Cardiac muscle cell (in vitro differentiated cells and primary cell): ENCODE results near the gene SLC38A9. TPM values are rescaled to one million over a fixed set of nuclear protein-coding genes. Genes with fewer than 3 reads are reported as not detected.

Source experiments
- DNase-seq, 2 donors: peaks; one replicate each; pipeline versions ENCODE4 v3.0.0 to v3.0.0-alpha.2; 2010 to 2017; ENCODE audit warnings: low read depth in 1 of 2, low spot score in 1 of 2
- H3K27ac ChIP-seq: fragments of 200-600 bp; sonication (generic); 2 replicates; pipeline ENCODE4 v1.5.1; 2016
- H3K27me3 ChIP-seq: fragments of 200-600 bp; sonication (generic); 2 replicates; pipeline ENCODE4 v1.6.0; 2016; ENCODE audit warnings: control low read depth
- H3K36me3 ChIP-seq: fragments of 200-600 bp; sonication (generic); 2 replicates; pipeline ENCODE4 v1.5.1; 2016; ENCODE audit warnings: control low read depth
- H3K4me1 ChIP-seq: fragments of 200-600 bp; sonication (generic); 2 replicates; pipeline ENCODE4 v1.8.1; 2017; ENCODE audit warnings: low read depth, mild to moderate bottlenecking, mixed run types
- H3K4me3 ChIP-seq: fragments of 200-600 bp; sonication (generic); 2 replicates; pipeline ENCODE4 v1.5.1; 2016; ENCODE audit warnings: mild to moderate bottlenecking
- H3K9me3 ChIP-seq: fragments of 200-600 bp; sonication (generic); 2 replicates; pipeline ENCODE4 v1.5.1; 2017; ENCODE audit warnings: low read depth, mild to moderate bottlenecking, control low read depth
- CTCF ChIP-seq: IDR thresholded peaks from 2 replicates; pipeline ENCODE4 v1.5.1; 2012; ENCODE audit warnings: low read depth, mild to moderate bottlenecking, low read length
- polyA plus RNA-seq: library from polyadenylated mRNA; unstranded; fragments of >200 nt; fragmentation: Nextera tagmentation; extraction: Ambion mirVana; gene quantifications from 2 replicates; pipeline ENCODE4 v1.2.1, GENCODE V29; 2016
- total RNA-seq: library from RNA; depleted of rRNA; stranded (reverse); fragments of >200 nt; gene quantifications from 2 replicates; pipeline ENCODE4 v1.2.3, GENCODE V29; 2016

The SLC38A9 gene
- total and polyA plus RNA-seq, 2 experiments from 2014 or later: 14.4 to 15.1 TPM

GRCh38 chr5:55601628-55602027 is 110.5 kb downstream of the SLC38A9 start:
- H3K36me3 ChIP-seq: no peaks in the 10 kb centered on the region
- no peak for TF ChIP-seq CTCF
- H3K27ac ChIP-seq: peak overlapping the region; percentile 34
- no peak for DNase-seq
- no peaks in the 10 kb centered on the region for H3K27me3 ChIP-seq
- no peak overlapping the region for H3K4me3 ChIP-seq
- peaks cover 29% of the 10 kb centered on the region for H3K4me1 ChIP-seq
- no peaks in the 10 kb centered on the region for H3K9me3 ChIP-seq

GRCh38 chr5:55601204-55601618 is 110.9 kb downstream of the SLC38A9 start:
- TF ChIP-seq CTCF: no peak
- H3K27ac ChIP-seq: peak overlapping the region; percentile 34
- H3K4me1 ChIP-seq: peaks cover 29% of the 10 kb centered on the region
- no peak overlapping the region for H3K4me3 ChIP-seq
- no peaks in the 10 kb centered on the region for H3K36me3 ChIP-seq
- no peaks in the 10 kb centered on the region for H3K27me3 ChIP-seq
- DNase-seq: peak; percentile 32 to 79
- no peaks in the 10 kb centered on the region for H3K9me3 ChIP-seq

GRCh38 chr5:55600497-55601203 is 111.5 kb downstream of the SLC38A9 start:
- TF ChIP-seq CTCF: no peak
- DNase-seq: peak; percentile 32 to 70
- no peaks in the 10 kb centered on the region for H3K36me3 ChIP-seq
- H3K4me3 ChIP-seq: no peak overlapping the region
- no peaks in the 10 kb centered on the region for H3K9me3 ChIP-seq
- peak overlapping the region; percentile 34 for H3K27ac ChIP-seq
- no peaks in the 10 kb centered on the region for H3K27me3 ChIP-seq
- H3K4me1 ChIP-seq: peaks cover 29% of the 10 kb centered on the region

- TF ChIP-seq CTCF: no peak
- Histone ChIP-seq H3K27me3 (no peaks in the 10 kb centered on the region), H3K27ac (peak overlapping the region; percentile 34), H3K36me3 (no peaks in the 10 kb centered on the region), H3K4me1 (peaks cover 29% of the 10 kb centered on the region), H3K4me3 (no peak overlapping the region), H3K9me3 (no peaks in the 10 kb centered on the region)
- DNase-seq: no peak
Observed at GRCh38 chr5:55600086-55600485, 112.0 kb downstream of the SLC38A9 start.

GRCh38 chr5:55599148-55600050 is 112.7 kb downstream of the SLC38A9 start:
- H3K27me3 ChIP-seq: no peaks in the 10 kb centered on the region
- H3K9me3 ChIP-seq: no peaks in the 10 kb centered on the region
- DNase-seq: no peak
- no peak overlapping the region for H3K27ac ChIP-seq
- no peak overlapping the region for H3K4me3 ChIP-seq
- no peak for TF ChIP-seq CTCF
- peaks cover 25% of the 10 kb centered on the region for H3K4me1 ChIP-seq
- H3K36me3 ChIP-seq: no peaks in the 10 kb centered on the region
